ENCODE measurements around the gene GLDC. TPM values are rescaled to one million over a fixed set of nuclear protein-coding genes. Genes with fewer than 3 reads are reported as not detected.
A peak's percentile ranks its signal among the peaks of the same experiment; 100 is the strongest.

Gene GLDC
- total and polyA plus RNA-seq, 10 of the 15 experiments (the other 5 are each of a cell fraction or from before 2014, with no cell fraction given), result 33.1 to 165 (median 114) TPM

- no peak for TF ChIP-seq ZNF274 (IDR thresholded peaks at IDR 0.05; ENCODE audit: insufficient read depth, insufficient read length)
- TF ChIP-seq KAT2A (conservative IDR thresholded peaks at IDR 0.05; ENCODE audit: control insufficient read depth, low read depth, low read length), result no peak
- TF ChIP-seq RCOR1 (conservative IDR thresholded peaks at IDR 0.05; ENCODE audit: low read depth, low read length), result no peak
Measured at GRCh38 chr9:6667080-6667479, 21.6 kb upstream of the GLDC start (continued).

GRCh38 chr9:6665628-6666027 is 20.1 kb upstream of the GLDC start:
- no peak overlapping the region for H2AFZ ChIP-seq (ENCODE audit: control insufficient read depth, low read depth, low read length)
- TF ChIP-seq CBFB (IDR thresholded peaks at IDR 0.05; ENCODE audit: low read depth) (no peak), USF2 (IDR thresholded peaks at IDR 0.05; ENCODE audit: borderline replicate concordance, low read depth, low read length) (no peak), YBX1 (IDR thresholded peaks at IDR 0.05) (no peak), SMAD1 (IDR thresholded peaks at IDR 0.05; ENCODE audit: low read depth, partially characterized antibody) (no peak), CREM (IDR thresholded peaks at IDR 0.05; ENCODE audit: low read depth) (no peak), ZNF687 (IDR thresholded peaks at IDR 0.05) (no peak), E2F8 (IDR thresholded peaks at IDR 0.05; ENCODE audit: low read depth, partially characterized antibody) (no peak), SIX5 (IDR thresholded peaks at IDR 0.05; ENCODE audit: low read depth, low read length, severe bottlenecking) (no peak), BACH1 (IDR thresholded peaks at IDR 0.05; ENCODE audit: borderline replicate concordance) (no peak), RAD21 (IDR thresholded peaks at IDR 0.05; ENCODE audit: insufficient read depth, low read depth, low read length) (no peak), BRCA1 (IDR thresholded peaks at IDR 0.05; ENCODE audit: low read depth, low read length) (no peak), POLR2AphosphoS2 (IDR thresholded peaks at IDR 0.05; ENCODE audit: low read depth, low read length) (no peak), RB1 (IDR thresholded peaks at IDR 0.05; ENCODE audit: borderline replicate concordance) (no peak)
- H3K27me3 ChIP-seq (replicated peaks in 1 of 2; ENCODE audit: control insufficient read depth in 2 of 2, insufficient read depth in 2 of 2, low read length in 1 of 2), result no peaks in the 10 kb centered on the region
- no peaks in the 10 kb centered on the region for H3K79me2 ChIP-seq (ENCODE audit: control insufficient read depth, insufficient read depth, low read length)
- in situ Hi-C loops (cut with MboI) (no loop called here), intact Hi-C loops (cut with micrococcal nuclease; ENCODE audit: unreplicated experiment) (no loop called here)
- H4K20me1 ChIP-seq (ENCODE audit: control insufficient read depth, insufficient read depth), result no peaks in the 10 kb centered on the region
- no peaks in the 10 kb centered on the region for H3K36me3 ChIP-seq (ENCODE audit: control insufficient read depth in 2 of 2, insufficient read depth in 2 of 2, low read length in 1 of 2)
- H3K4me1 ChIP-seq (ENCODE audit: control insufficient read depth, insufficient read depth, low read length), result no peaks in the 10 kb centered on the region
- ChIA-PET RAD21 (ENCODE audit: unreplicated experiment) (interaction anchor here (0.6 to 3.1 kb wide), 2 partner anchors 72 to 81 kb away, joined by 3 to 12 read pairs; no protein-coding TSS in a partner anchor), SMC1A (ENCODE audit: uncharacterized antibody, unreplicated experiment) (interaction anchor here (0.8 to 2.6 kb wide), 4 partner anchors 10 to 84 kb away, joined by 3 to 63 read pairs (median 14); no protein-coding TSS in a partner anchor), CTCF (interaction anchor here (1.1 to 5.3 kb wide), 4 partner anchors 23 to 87 kb away, joined by 4 to 64 read pairs (median 20); no protein-coding TSS in a partner anchor), POLR2A (interaction anchor here (0.6 kb wide), 1 partner anchor 11 kb away, joined by 3 read pairs; no protein-coding TSS in a partner anchor)
- no peak overlapping the region for H3K27ac ChIP-seq (ENCODE audit: control insufficient read depth, insufficient read depth)
- DNase-seq (ENCODE audit: low read depth, low spot score) (no peak), ATAC-seq (no peak), FAIRE-seq (no peak)
- TSS peak; percentile 50 for BruUV-seq (replicated peaks)
- 0% methylated on average over 1 of the region's 1 CpG for WGBS (ENCODE audit: insufficient coverage, insufficient replicate concordance, low lambda C conversion rate, missing lambda C conversion rate)
- H3K9me3 ChIP-seq (replicated peaks; ENCODE audit: control insufficient read depth, insufficient read depth, low read length), result no peaks in the 10 kb centered on the region
- H3K9ac ChIP-seq (ENCODE audit: control insufficient read depth, insufficient read depth, low read length), result no peak overlapping the region
- H3K4me2 ChIP-seq (ENCODE audit: control insufficient read depth, insufficient read depth), result no peak overlapping the region
- H3K4me3 ChIP-seq, result no peak overlapping the region

All from GM12878 (cell line).